Stimulated activated CD4-positive, alpha-beta T cell treated with anti-CD3 and anti-CD28 coated beads, TNF-alpha, amount 100 ng/mL, for 24 hours (primary cell): Measurements from ENCODE around the gene SLC45A1.
"Not testable (repeated sequence)": the region's sequence is repeated elsewhere in the genome, so short reads cannot be mapped to it uniquely, and the experiment has no call there.

ENCODE experiments used
- DNase-seq, 3 experiments: peaks; one replicate each; pipeline ENCODE4 v3.0.0-alpha.2; 2020; ENCODE audit warnings: low read depth in 3 of 3

SLC45A1 gene

DNA sequence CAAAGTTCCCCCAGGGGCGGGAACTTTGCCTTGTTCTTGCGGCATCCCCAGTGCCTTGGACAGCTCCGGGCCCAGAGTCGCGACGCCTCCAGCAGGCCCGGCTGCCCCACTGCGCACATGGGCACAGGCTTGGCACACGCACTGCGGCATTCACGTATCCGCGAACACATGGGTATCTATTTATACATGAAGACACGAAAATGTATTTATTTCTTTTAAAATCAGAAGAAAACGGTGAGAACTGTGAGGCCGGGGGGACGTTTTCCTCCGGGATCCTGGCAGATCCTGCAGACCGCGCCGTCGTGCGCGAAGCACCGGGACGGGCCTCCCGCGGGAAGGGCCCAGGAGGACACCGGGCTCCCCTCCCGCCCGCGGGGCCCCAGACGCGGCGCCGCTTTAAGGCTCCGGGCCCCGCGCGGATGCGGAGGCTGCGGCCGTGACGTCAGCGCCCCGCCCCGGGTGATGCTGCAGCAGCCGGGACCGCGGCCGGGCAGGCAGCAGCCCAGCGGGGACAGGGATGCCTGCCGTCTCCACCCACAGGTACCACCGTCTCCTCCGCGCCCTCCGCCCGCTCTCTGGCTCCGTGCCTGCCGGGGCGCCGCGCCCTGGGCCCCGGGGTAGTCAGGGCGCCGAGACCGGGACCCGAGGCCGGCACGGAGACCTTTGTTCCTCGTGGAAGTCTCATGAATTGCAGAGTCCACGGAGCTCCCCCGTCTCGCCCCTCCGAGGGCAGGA, at the start of gene SLC45A1:
Gene SLC45A1 (plus strand): TSS at position 468 of the 735 bp plus-strand sequence. CDS start 6,216 bp downstream, outside the sequence.
- DNase-seq = peak; percentile 59 to 79 (median 60)

DNA sequence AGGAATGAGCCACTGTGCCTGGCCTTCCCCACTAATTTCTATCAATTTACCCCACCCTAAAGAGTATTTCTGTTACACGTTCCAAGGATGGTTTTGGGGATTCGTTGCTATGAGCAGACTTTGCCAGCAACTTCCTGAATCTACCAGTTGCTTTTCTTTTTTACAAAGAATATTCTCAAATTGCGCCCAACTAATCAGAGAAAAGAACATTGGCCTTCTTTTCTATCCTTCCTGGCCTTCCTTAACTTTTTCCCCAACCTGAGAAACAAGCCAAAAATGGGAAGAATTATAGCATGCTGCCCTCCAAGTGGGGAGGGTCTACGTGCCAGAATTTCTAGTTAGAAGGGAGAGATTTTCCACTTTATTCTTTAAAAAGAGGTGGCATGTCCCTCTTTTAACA, 44.9 kb upstream of the SLC45A1 start:
- DNase-seq = no peak

DNA sequence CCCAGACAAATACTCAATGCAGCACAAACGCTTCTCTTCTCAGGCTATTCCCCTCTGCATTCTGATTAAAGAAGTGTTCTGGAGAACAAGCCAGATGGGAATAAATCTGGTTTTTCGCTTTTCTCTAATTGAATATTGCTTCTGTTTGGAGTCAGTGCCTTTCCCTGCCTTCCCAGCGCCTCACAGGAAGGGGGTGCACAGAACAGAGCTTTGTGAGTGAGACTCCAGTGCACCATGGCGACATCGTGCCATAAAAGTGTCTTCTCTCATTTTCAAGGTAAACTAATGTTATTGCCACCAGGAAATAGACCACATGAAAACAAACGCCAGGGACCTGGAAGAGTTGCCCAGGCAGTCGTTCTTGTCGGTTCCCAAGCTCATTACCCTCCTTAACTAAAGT, 43.6 kb upstream of the SLC45A1 start:
- no peak for DNase-seq

DNA sequence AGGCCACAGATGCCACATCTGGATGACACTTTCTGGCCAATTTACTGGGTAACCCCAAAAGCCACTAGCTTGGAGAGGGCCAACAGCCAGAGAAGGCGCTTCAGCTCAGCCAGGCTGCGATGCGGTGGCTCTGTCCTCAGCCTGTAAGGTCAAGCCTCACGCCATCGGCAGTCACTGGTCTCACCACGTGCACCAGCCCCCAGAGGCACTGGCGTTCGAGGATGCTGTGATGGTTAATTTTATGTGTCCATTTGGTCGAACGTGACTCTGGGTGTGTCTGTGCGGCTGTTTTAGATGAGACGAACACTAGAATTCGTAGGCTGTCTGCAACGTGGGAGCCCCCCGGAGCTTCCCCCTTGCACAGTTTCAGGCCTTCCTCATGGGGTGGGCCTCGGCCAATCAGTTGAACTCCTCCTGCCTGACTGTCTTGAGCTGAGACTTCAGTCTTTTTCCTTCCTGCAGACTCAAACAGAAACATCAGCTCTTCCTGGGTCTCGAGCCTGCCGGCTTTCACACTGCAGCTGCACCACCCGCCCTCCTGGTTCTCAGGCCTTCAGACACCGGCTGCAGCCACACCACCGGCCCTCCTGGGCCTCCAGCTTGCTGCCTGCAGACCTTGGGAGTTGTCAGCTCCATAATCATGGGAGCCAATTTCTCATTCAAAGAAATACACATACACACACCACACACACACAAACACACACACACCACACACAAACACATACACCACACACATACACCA, 41.6 kb upstream of the SLC45A1 start:
- DNase-seq = no peak

GRCh38 chr1:8276932-8277331, 41.0 kb upstream of the SLC45A1 start:
- DNase-seq = no peak

DNA sequence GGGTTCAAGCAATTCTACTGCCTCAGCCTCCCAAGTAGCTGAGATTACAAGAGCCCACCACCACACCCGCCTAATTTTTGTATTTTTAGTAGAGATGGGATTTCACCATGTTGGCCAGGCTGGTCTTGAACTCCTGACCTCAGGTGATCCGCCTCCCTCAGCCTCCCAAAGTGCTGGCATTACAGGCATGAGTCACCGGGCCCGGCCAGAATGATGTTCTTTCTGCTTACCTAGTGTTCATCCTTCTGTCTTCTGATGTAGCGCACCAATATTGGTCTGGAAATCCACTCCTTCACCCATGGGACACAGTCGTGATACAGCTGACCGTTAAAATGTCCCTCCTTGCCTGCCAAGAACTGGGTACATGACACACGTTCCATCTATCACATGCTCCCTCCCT, 39.2 kb upstream of the SLC45A1 start:
- not testable (repeated sequence) for DNase-seq

DNA sequence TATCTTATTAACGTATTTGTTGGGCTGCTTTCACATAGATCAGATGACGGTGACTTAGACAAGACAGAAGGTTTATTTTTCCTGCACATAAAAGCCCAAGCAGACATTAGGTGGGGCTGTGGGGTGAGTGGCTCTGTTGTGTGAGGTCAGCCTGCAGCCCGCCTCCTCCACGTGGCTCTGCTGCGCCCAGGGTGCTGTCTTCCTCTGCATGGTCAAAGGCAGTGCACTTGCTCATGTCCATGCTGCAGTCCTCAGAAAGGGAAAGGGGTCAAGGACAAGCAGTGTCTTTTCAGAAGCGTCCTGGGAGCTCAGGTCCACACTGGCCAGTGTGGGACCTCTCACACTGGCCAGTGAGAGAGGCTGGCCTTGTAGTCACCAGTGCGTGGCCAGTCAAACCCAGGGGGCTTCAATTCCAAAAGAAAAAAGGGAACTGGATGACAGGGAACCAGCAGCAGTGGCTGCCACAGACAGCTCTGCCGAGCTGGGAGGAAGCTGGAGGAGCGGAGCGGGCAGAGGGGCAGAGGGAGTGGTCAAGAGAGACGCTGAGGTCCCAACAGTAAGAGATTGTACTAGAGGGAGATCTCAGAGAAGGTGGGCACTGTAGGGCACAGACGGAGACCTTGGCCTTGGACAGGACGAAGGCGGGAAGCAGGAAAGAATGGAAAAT, 35.9 kb upstream of the SLC45A1 start:
- no peak for DNase-seq

- peak in 1 of 3 experiments; percentile 19 for DNase-seq
Observed at GRCh38 chr1:8283058-8283884, 34.6 kb upstream of the SLC45A1 start.

DNA sequence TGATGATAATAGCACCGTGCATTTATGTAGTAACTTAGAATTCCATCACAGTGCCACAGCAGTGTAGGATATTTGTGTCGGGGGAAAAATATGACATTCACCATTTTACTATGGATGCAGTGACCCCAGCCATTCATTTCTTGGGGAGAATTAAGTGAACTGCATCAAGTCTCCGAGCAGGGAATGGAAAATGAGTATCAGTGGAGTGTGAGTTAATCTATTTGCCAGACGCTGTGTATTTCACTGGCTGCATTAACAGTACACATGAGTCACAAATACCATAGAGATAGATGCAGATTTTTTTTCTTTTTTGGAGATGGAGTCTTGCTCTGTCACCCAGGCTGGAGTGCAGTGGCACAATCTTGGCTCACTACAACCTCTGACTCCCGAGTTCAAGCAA, 33.8 kb upstream of the SLC45A1 start:
- no peak for DNase-seq

- DNase-seq = no peak
Observed at GRCh38 chr1:8285103-8285502, 32.8 kb upstream of the SLC45A1 start.

GRCh38 chr1:8285965-8286364, 31.9 kb upstream of the SLC45A1 start:
- no peak for DNase-seq

DNA sequence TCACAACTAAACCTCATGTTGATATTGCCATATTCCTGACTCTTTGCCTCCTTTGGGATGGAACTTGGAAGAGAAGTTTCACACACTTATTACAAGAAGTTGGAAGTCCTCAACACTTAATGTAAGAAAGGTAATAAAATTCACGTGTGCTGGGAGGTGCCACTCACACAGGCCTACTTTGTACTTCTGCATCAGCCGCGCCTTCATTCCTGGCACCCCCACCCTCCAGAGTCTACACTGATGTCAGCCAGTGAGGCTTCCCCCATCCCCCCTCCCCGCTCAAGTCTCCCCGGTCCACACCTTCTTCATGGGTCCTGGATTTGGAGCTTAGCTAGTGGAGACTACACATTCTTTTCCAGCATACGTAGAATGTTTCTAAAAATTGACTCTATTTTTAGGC, 24.8 kb upstream of the SLC45A1 start:
- no peak for DNase-seq

- DNase-seq = no peak
Observed at GRCh38 chr1:8293641-8294169, 24.2 kb upstream of the SLC45A1 start.

DNA sequence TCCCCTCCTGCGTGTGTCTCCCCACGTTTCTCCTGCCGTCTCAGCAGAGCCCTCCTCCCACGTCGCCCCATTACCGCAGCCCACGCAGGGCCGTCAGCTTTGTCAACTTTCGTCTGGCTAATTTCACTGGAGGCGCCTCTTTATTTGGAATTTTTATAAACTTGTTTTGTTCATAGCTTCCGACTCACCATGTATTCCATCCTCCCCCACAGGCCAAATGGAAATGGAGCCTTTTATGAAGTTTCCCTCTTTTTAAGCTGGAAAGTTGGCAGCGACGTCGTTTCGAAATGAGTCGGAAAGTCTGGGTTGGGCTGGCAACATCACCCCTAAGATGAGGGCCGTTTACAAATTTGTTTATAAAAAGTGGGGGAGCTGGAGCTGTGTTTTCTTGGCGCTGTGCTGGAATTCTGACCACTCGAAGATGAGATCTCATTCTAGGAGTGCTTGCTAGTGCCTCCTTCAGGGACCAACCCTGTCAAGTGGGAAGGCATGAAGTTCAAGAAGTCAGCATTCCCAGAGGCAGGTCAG, 23.7 kb upstream of the SLC45A1 start:
- no peak for DNase-seq

GRCh38 chr1:8297245-8297644, 20.7 kb upstream of the SLC45A1 start:
- DNase-seq = no peak

DNA sequence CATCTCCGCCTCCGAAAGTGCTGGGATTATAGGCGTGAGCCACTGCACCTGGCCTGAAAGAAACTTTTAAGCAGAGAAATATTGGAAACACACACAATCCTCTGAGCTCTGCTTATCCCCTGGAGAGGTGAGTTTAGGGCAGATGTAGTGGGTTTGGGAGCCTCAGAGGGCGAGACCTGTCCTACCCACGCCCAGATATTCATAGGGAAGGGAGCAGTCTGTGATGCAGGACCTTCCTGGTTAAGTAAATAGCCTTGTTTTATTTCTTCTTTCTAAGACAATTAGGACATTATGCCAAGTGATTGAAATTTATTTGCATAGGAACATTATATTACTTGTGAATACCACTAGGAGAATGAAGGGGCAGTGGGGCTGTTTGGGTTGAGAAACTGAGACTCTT, 18.0 kb upstream of the SLC45A1 start:
- no peak for DNase-seq

GRCh38 chr1:8302081-8302956, 15.6 kb upstream of the SLC45A1 start:
- no peak for DNase-seq

DNA sequence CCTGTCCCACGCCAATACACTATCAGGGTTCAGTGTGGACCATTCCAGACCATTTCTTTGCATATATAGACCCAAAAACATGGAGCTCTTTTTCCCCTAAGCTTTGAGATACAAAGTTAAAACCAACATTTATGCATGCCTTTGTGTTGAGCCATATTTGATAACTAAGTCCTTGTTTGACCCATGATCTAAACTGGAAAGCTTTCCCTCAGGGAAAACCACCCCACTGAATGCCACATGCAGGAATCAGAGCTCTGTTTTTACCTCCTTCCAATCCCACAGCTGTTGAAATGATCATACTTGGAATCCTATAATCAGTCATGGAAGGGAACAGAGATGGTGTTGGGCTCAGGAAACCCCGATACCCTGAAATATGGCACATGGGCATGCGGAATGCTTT, 14.8 kb upstream of the SLC45A1 start:
- no peak for DNase-seq

DNA sequence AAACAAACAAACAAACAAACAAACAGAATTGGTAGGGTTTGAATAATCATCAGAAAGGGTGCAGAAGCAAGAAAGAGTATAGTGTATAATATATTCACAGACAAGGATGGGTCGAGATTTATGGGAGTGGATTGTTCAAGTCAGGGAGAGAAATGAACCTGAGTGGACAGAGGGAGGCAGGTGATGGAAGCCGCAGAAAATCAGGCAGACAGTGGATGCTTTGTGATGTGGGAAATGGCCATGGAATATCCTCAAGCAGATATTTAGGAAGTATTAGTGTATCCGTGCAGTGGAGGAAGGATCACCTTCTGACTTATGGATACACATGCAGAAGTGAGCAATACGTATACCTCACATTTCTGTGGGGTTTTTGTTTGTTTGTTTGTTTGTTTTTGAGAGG, 14.0 kb upstream of the SLC45A1 start:
- no peak for DNase-seq

- DNase-seq = no peak
Observed at GRCh38 chr1:8307628-8308027, 10.3 kb upstream of the SLC45A1 start.
